ENCODE data around the gene TMEM229B. TPM values are rescaled to one million over a fixed set of nuclear protein-coding genes. Genes with fewer than 3 reads are reported as not detected.

The TMEM229B gene
- total RNA-seq, 1 donor from 2014 or later = 2.2 TPM

- H3K4me3 ChIP-seq (ENCODE audit: low read depth, low read length) = no peak overlapping the region
- TF ChIP-seq CTCF (conservative IDR thresholded peaks at IDR 0.05; ENCODE audit: low read depth, low read length) = no peak
- DNase-seq (ENCODE audit: low read depth) = no peak
Observed at GRCh38 chr14:67491285-67491684, 2.8 kb upstream of the TMEM229B start.

GRCh38 chr14:67490196-67490595, 1.7 kb upstream of the TMEM229B start:
- no peak for DNase-seq (ENCODE audit: low read depth)
- no peak overlapping the region for H3K4me3 ChIP-seq (ENCODE audit: low read depth, low read length)
- TF ChIP-seq CTCF (conservative IDR thresholded peaks at IDR 0.05; ENCODE audit: low read depth, low read length) = no peak

- no peak for DNase-seq (ENCODE audit: low read depth)
- TF ChIP-seq CTCF (conservative IDR thresholded peaks at IDR 0.05; ENCODE audit: low read depth, low read length) = no peak
- H3K4me3 ChIP-seq (ENCODE audit: low read depth, low read length) = no peak overlapping the region
Observed at GRCh38 chr14:67487332-67487731, 1.2 kb downstream of the TMEM229B start.

GRCh38 chr14:67486890-67487289, 1.6 kb downstream of the TMEM229B start:
- H3K4me3 ChIP-seq (ENCODE audit: low read depth, low read length) = no peak overlapping the region

GRCh38 chr14:67485501-67486095, 2.9 kb downstream of the TMEM229B start:
- DNase-seq (ENCODE audit: low read depth) = no peak
- no peak overlapping the region for H3K4me3 ChIP-seq (ENCODE audit: low read depth, low read length)
- no peak for TF ChIP-seq CTCF (conservative IDR thresholded peaks at IDR 0.05; ENCODE audit: low read depth, low read length)

More at GRCh38 chr14:67486890-67487289, 1.6 kb downstream of the TMEM229B start:
- DNase-seq (ENCODE audit: low read depth) = no peak
- no peak for TF ChIP-seq CTCF (conservative IDR thresholded peaks at IDR 0.05; ENCODE audit: low read depth, low read length)

- no peak for DNase-seq (ENCODE audit: low read depth)
- no peak overlapping the region for H3K4me3 ChIP-seq (ENCODE audit: low read depth, low read length)
- TF ChIP-seq CTCF (conservative IDR thresholded peaks at IDR 0.05; ENCODE audit: low read depth, low read length) = no peak
Observed at GRCh38 chr14:67483579-67484285, 4.8 kb downstream of the TMEM229B start.
